ENCODE results near the gene LSM3. TPM values are rescaled to one million over a fixed set of nuclear protein-coding genes. Genes with fewer than 3 reads are reported as not detected.
A peak's percentile ranks its signal among the peaks of the same experiment; 100 is the strongest.

Gene LSM3
- total and polyA plus RNA-seq, 9 of the 15 experiments (the other 6 are each of a cell fraction or from before 2014, with no cell fraction given): 33.8 to 203 (median 61.2) TPM

GRCh38 chr3:14231998-14232501, 53.4 kb downstream of the LSM3 start (continued):
- no peak for TF ChIP-seq CBX8 (IDR thresholded peaks at IDR 0.05; ENCODE audit: borderline replicate concordance, extremely low read depth, low read depth, low read length, poor library complexity, severe bottlenecking)
- no peak for TF ChIP-seq IRF2 (CRISPR knock-in tag; IDR thresholded peaks at IDR 0.05)
- TF ChIP-seq TRIM25 (IDR thresholded peaks at IDR 0.05; ENCODE audit: borderline replicate concordance): 0 out of 2 replicates have a peak, but pooled peaks have one; percentile 16
- TF ChIP-seq ZNF518B (CRISPR knock-in tag; IDR thresholded peaks at IDR 0.05): 0 out of 2 replicates have a peak, but pooled peaks have one; percentile 47
- no peak for TF ChIP-seq SIN3B (IDR thresholded peaks at IDR 0.05; ENCODE audit: low read depth)
- TF ChIP-seq CSDE1 (IDR thresholded peaks at IDR 0.05): peak in 1 of 2 experiments; percentile 30; a peak in 1 of 4 replicates
- no peak for TF ChIP-seq ZKSCAN3 (CRISPR knock-in tag; IDR thresholded peaks at IDR 0.05)
- peak; percentile 47; the same call in 1 of the 2 replicates for TF ChIP-seq TSHZ1 (CRISPR knock-in tag; IDR thresholded peaks at IDR 0.05)
- TF ChIP-seq HNRNPLL (IDR thresholded peaks at IDR 0.05; ENCODE audit: low read depth, low read length, poor library complexity, severe bottlenecking): no peak
- no peak for TF ChIP-seq PRMT5 (CRISPR knock-in tag; IDR thresholded peaks at IDR 0.05)
- TF ChIP-seq POLR2H (tag; IDR thresholded peaks at IDR 0.05; ENCODE audit: low read depth): no peak
- TF ChIP-seq MEF2D (tag; conservative IDR thresholded peaks at IDR 0.05; ENCODE audit: low read depth): no peak
- no peak for TF ChIP-seq GTF2B (IDR thresholded peaks at IDR 0.05; ENCODE audit: extremely low read depth, insufficient read length)
- no peak for TF ChIP-seq SRF (CRISPR knock-in tag; IDR thresholded peaks at IDR 0.05)

Data from K562 (cell line).